Measurements from ENCODE around the gene GALM. TPM values are rescaled to one million over a fixed set of nuclear protein-coding genes. Genes with fewer than 3 reads are reported as not detected.

GALM gene
- total RNA-seq, 1 experiment from 2014 or later: 10.0 TPM

GRCh38 chr2:38671303-38671702 is 5.4 kb downstream of the GALM start:
- H3K14ac ChIP-seq (ENCODE audit: insufficient read depth, low read length): no peak overlapping the region
- no peak overlapping the region for H3K23ac ChIP-seq (ENCODE audit: insufficient read length, low read depth, low read length)
- no peak overlapping the region for H3K27ac ChIP-seq (ENCODE audit: insufficient read length, low read depth, low read length)
- no peaks in the 10 kb centered on the region for H3K27me3 ChIP-seq (ENCODE audit: insufficient read depth, low read length)
- H2AFZ ChIP-seq (ENCODE audit: low read length): no peak overlapping the region
- no peak overlapping the region for H4K91ac ChIP-seq (ENCODE audit: insufficient read length, low read depth, low read length)
- WGBS (ENCODE audit: extremely low coverage, insufficient read length, low lambda C conversion rate): no CpG with 5 or more reads among the region's 6 CpGs
- no peak overlapping the region for H4K8ac ChIP-seq (replicated peaks; ENCODE audit: insufficient read length, low read depth, low read length)
- H3K27ac Mint-ChIP-seq: peak overlapping the region; percentile 7 to 81 (median 80); a peak in 6 of 7 replicates
- no peak overlapping the region for H2BK120ac ChIP-seq (ENCODE audit: low read depth, low read length, poor library complexity, severe bottlenecking)
- H3K9me3 Mint-ChIP-seq: no peaks in the 10 kb centered on the region
- no peaks in the 10 kb centered on the region for H3K79me2 ChIP-seq (ENCODE audit: insufficient read depth, low read length)
- H3K79me1 ChIP-seq (ENCODE audit: insufficient read depth, low read depth, low read length, poor library complexity, severe bottlenecking): no peaks in the 10 kb centered on the region
- H3K4me1 ChIP-seq (ENCODE audit: insufficient read depth, low read length): no peaks in the 10 kb centered on the region; the same call in 1 of the 2 replicates
- no peak overlapping the region for H3K4me3 Mint-ChIP-seq
- no peak overlapping the region for H3T11ph ChIP-seq (ENCODE audit: low read length)
- peak; percentile 33 for DNase-seq
- H2BK20ac ChIP-seq (ENCODE audit: low read depth, low read length, poor library complexity, severe bottlenecking): no peak overlapping the region
- H2BK12ac ChIP-seq (ENCODE audit: insufficient read length, low read depth, low read length): no peak overlapping the region
- no peak overlapping the region for H2BK15ac ChIP-seq (ENCODE audit: low read depth, low read length)
- no peak overlapping the region for H4K5ac ChIP-seq (ENCODE audit: insufficient read length, low read depth, low read length)
- peaks cover 4% of the 10 kb centered on the region for H3K23me2 ChIP-seq (ENCODE audit: insufficient read length, low read depth, low read length, poor library complexity, severe bottlenecking)
- no peak overlapping the region for H3K56ac ChIP-seq (ENCODE audit: insufficient read length, low read depth, low read length)
- no peak overlapping the region for H3K4me2 ChIP-seq (ENCODE audit: insufficient read depth, insufficient read length, low read length)
- no peak overlapping the region for H2AK5ac ChIP-seq (ENCODE audit: insufficient read length, low read length)
- no peak for TF ChIP-seq CTCF (conservative IDR thresholded peaks at IDR 0.05)
- H3K9ac ChIP-seq (ENCODE audit: extremely low read depth, insufficient read length, low read length): no peak overlapping the region
- no peak overlapping the region for H3K18ac ChIP-seq (ENCODE audit: insufficient read length, low read depth, low read length)
- peaks cover 5 to 7% (median 6%) of the 10 kb centered on the region in 3 experiments; a peak in 5 of 7 replicates for H3K36me3 Mint-ChIP-seq (ENCODE audit: insufficient read depth in 1 of 3, low read depth in 3 of 3)
- H4K20me1 ChIP-seq (ENCODE audit: control insufficient read depth, insufficient read depth, insufficient read length): no peaks in the 10 kb centered on the region
- no peak overlapping the region for H2BK5ac ChIP-seq (ENCODE audit: insufficient read length, low read length)
- H3K27me3 Mint-ChIP-seq (ENCODE audit: low read depth): no peaks in the 10 kb centered on the region
- peaks cover 22% of the 10 kb centered on the region in 2 experiments for H3K4me1 Mint-ChIP-seq
- H3K9me3 ChIP-seq (ENCODE audit: control insufficient read depth, low read depth, low read length): no peaks in the 10 kb centered on the region
- H3K4ac ChIP-seq (ENCODE audit: low read depth, low read length): no peak overlapping the region

All from H9 (cell line).